Memory B cell (primary cell): ENCODE measurements around the gene COX17.

Experiments used
- ATAC-seq: fragments of 150-1000 bp; cut with Tn5 transposase; 2 replicates; pipeline ENCODE4 v1.10.0; 2021; ENCODE audit warnings: low read depth, mild to moderate bottlenecking, moderate library complexity
- DNase-seq, 2 donors: peaks; one replicate each; pipeline ENCODE4 v3.0.0; 2022; ENCODE audit warnings: low spot score in 2 of 2
- H3K27ac Mint-ChIP-seq: one replicate; pipeline ENCODE4 v1.8.0; 2022; ENCODE audit warnings: mild to moderate bottlenecking, moderate library complexity, mixed read lengths
- H3K27me3 Mint-ChIP-seq: one replicate; pipeline ENCODE4 v1.8.0; 2022; ENCODE audit warnings: mixed read lengths
- H3K36me3 Mint-ChIP-seq: one replicate; pipeline ENCODE4 v1.8.0; 2022; ENCODE audit warnings: mild to moderate bottlenecking, mixed read lengths
- H3K4me1 Mint-ChIP-seq: one replicate; pipeline ENCODE4 v1.8.0; 2022; ENCODE audit warnings: mixed read lengths
- H3K4me3 Mint-ChIP-seq: one replicate; pipeline ENCODE4 v1.8.0; 2022; ENCODE audit warnings: mild to moderate bottlenecking, moderate library complexity, mixed read lengths
- H3K9me3 Mint-ChIP-seq: one replicate; pipeline ENCODE4 v1.8.0; 2022; ENCODE audit warnings: mixed read lengths

COX17 gene

GRCh38 chr3:119663885-119664284 is 13.3 kb downstream of the COX17 start:
- Mint-ChIP-seq H3K36me3 (peaks cover 7% of the 10 kb centered on the region), H3K4me1 (peaks cover 26% of the 10 kb centered on the region), H3K4me3 (no peak overlapping the region), H3K27me3 (no peaks in the 10 kb centered on the region), H3K27ac (peak overlapping the region; percentile 87), H3K9me3 (no peaks in the 10 kb centered on the region)
- no peak for ATAC-seq
- DNase-seq: no peak

GRCh38 chr3:119662604-119663373 is 14.4 kb downstream of the COX17 start:
- Mint-ChIP-seq H3K9me3 (no peaks in the 10 kb centered on the region), H3K4me3 (no peak overlapping the region), H3K27ac (peak overlapping the region; percentile 87), H3K36me3 (peaks cover 5% of the 10 kb centered on the region), H3K27me3 (no peaks in the 10 kb centered on the region), H3K4me1 (peaks cover 25% of the 10 kb centered on the region)
- ATAC-seq: peak; percentile 28
- DNase-seq: no peak

- Mint-ChIP-seq H3K36me3 (peaks cover 7% of the 10 kb centered on the region), H3K9me3 (no peaks in the 10 kb centered on the region), H3K4me3 (no peak within 1 kb of the TSS), H3K27ac (peak within 1 kb of the TSS; percentile 62), H3K27me3 (no peaks in the 10 kb centered on the region), H3K4me1 (peaks cover 16% of the 10 kb centered on the region)
- no peak for DNase-seq
- ATAC-seq: no peak
Observed at GRCh38 chr3:119660474-119661440, 16.4 kb downstream of the COX17 start, which contains the start of gene POPDC2. Gene POPDC2, minus strand, starts transcription at chr3:119660589. Its CDS starts 166 bp downstream, at chr3:119660423.

- Mint-ChIP-seq H3K27ac (no peak overlapping the region), H3K4me3 (no peak overlapping the region), H3K4me1 (peaks cover 12% of the 10 kb centered on the region), H3K27me3 (no peaks in the 10 kb centered on the region), H3K36me3 (peaks cover 7% of the 10 kb centered on the region), H3K9me3 (no peaks in the 10 kb centered on the region)
- DNase-seq: no peak
- ATAC-seq: no peak
Observed at GRCh38 chr3:119659606-119660291, 17.5 kb downstream of the COX17 start.

- Mint-ChIP-seq H3K4me3 (no peak overlapping the region), H3K27me3 (no peaks in the 10 kb centered on the region), H3K4me1 (peaks cover 6% of the 10 kb centered on the region), H3K27ac (no peak overlapping the region), H3K36me3 (peaks cover 7% of the 10 kb centered on the region), H3K9me3 (no peaks in the 10 kb centered on the region)
- ATAC-seq: no peak
- no peak for DNase-seq
Observed at GRCh38 chr3:119658994-119659393, 18.2 kb downstream of the COX17 start.

GRCh38 chr3:119657887-119658702 is 19.1 kb downstream of the COX17 start:
- peaks cover 6% of the 10 kb centered on the region for H3K4me1 Mint-ChIP-seq
- H3K4me3 Mint-ChIP-seq: no peak overlapping the region
- DNase-seq: no peak
- peaks cover 4% of the 10 kb centered on the region for H3K36me3 Mint-ChIP-seq
- no peak for ATAC-seq
- H3K9me3 Mint-ChIP-seq: no peaks in the 10 kb centered on the region
- H3K27me3 Mint-ChIP-seq: no peaks in the 10 kb centered on the region
- no peak overlapping the region for H3K27ac Mint-ChIP-seq

GRCh38 chr3:119653876-119654275 is 23.3 kb downstream of the COX17 start:
- H3K4me3 Mint-ChIP-seq: no peak overlapping the region
- H3K27me3 Mint-ChIP-seq: no peaks in the 10 kb centered on the region
- no peaks in the 10 kb centered on the region for H3K9me3 Mint-ChIP-seq
- DNase-seq (no peak), ATAC-seq (no peak)
- peaks cover 13% of the 10 kb centered on the region for H3K36me3 Mint-ChIP-seq
- H3K4me1 Mint-ChIP-seq: peaks cover 3% of the 10 kb centered on the region
- H3K27ac Mint-ChIP-seq: no peak overlapping the region

GRCh38 chr3:119652306-119653033 is 24.7 kb downstream of the COX17 start:
- no peak for ATAC-seq
- H3K27ac Mint-ChIP-seq: no peak overlapping the region
- DNase-seq: no peak
- no peaks in the 10 kb centered on the region for H3K27me3 Mint-ChIP-seq
- no peak overlapping the region for H3K4me3 Mint-ChIP-seq
- peaks cover 19% of the 10 kb centered on the region for H3K36me3 Mint-ChIP-seq
- H3K9me3 Mint-ChIP-seq: no peaks in the 10 kb centered on the region
- H3K4me1 Mint-ChIP-seq: peaks cover 3% of the 10 kb centered on the region

GRCh38 chr3:119649761-119650160 is 27.4 kb downstream of the COX17 start:
- DNase-seq: no peak
- no peak overlapping the region for H3K27ac Mint-ChIP-seq

GRCh38 chr3:119647843-119648575 is 29.2 kb downstream of the COX17 start:
- Mint-ChIP-seq H3K27ac (no peak overlapping the region), H3K4me3 (no peak overlapping the region), H3K27me3 (no peaks in the 10 kb centered on the region), H3K9me3 (no peaks in the 10 kb centered on the region), H3K36me3 (peaks cover 25% of the 10 kb centered on the region), H3K4me1 (no peaks in the 10 kb centered on the region)
- DNase-seq (no peak), ATAC-seq (no peak)

More at GRCh38 chr3:119649761-119650160, 27.4 kb downstream of the COX17 start:
- H3K9me3 Mint-ChIP-seq: no peaks in the 10 kb centered on the region
- H3K36me3 Mint-ChIP-seq: peaks cover 25% of the 10 kb centered on the region
- no peak overlapping the region for H3K4me3 Mint-ChIP-seq
- H3K4me1 Mint-ChIP-seq: peaks cover 3% of the 10 kb centered on the region
- H3K27me3 Mint-ChIP-seq: no peaks in the 10 kb centered on the region
- no peak for ATAC-seq

GRCh38 chr3:119647171-119647570 is 30.0 kb downstream of the COX17 start:
- H3K27ac Mint-ChIP-seq: no peak overlapping the region
- DNase-seq (no peak), ATAC-seq (no peak)
- no peaks in the 10 kb centered on the region for H3K9me3 Mint-ChIP-seq
- H3K36me3 Mint-ChIP-seq: peaks cover 25% of the 10 kb centered on the region
- no peaks in the 10 kb centered on the region for H3K27me3 Mint-ChIP-seq
- H3K4me3 Mint-ChIP-seq: no peak overlapping the region
- H3K4me1 Mint-ChIP-seq: no peaks in the 10 kb centered on the region

- H3K27ac Mint-ChIP-seq: no peak overlapping the region
- DNase-seq: no peak
- no peak for ATAC-seq
- peaks cover 24% of the 10 kb centered on the region for H3K36me3 Mint-ChIP-seq
- H3K27me3 Mint-ChIP-seq: no peaks in the 10 kb centered on the region
- no peaks in the 10 kb centered on the region for H3K4me1 Mint-ChIP-seq
- H3K4me3 Mint-ChIP-seq: no peak overlapping the region
- H3K9me3 Mint-ChIP-seq: no peaks in the 10 kb centered on the region
Observed at GRCh38 chr3:119645813-119646212, 31.4 kb downstream of the COX17 start.
